ENCODE results near the gene NSUN3.

DNA sequence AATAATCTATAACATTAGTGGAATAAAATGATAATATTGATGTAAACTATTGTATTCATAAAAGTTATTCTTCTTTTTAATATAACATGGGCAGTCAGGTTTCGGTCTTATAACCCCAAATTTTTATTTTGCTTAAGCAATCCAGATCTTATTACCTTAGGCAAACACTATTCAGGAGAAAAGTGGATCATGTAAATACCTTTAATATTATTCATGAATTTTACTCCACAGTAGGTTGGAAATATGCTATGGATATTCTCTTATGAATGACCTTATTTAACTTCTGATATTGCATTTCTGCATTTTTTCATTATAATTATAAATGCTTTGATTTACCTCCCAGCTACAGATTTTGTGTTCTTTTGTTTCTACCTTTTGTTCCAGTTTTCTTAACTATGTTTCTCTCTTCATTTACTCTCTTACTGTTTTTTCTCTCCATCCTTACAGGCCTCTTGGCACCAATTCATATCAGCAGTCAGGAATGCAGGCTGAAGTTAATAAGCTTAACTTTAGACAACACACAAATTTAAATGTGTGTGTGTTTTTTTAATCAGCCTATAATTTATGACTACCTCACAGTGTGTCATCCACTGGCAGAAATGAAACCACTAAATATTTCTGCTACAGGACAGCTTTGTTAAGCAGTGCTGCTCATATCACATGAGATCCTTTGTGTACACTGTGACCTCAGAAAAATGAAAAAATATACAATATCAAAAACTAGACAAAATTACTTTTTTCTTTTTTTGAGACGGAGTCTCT lies 111.0 kb downstream of the NSUN3 start:
- TF ChIP-seq MYC (IDR thresholded peaks at IDR 0.05; ENCODE audit: low read depth, low read length) (no peak), POLR2A (IDR thresholded peaks at IDR 0.05; ENCODE audit: low read depth, low read length) (no peak), FOS (IDR thresholded peaks at IDR 0.05; ENCODE audit: borderline replicate concordance, insufficient read depth, low read length) (no peak)
- TF ChIP-seq, protein P1, sequence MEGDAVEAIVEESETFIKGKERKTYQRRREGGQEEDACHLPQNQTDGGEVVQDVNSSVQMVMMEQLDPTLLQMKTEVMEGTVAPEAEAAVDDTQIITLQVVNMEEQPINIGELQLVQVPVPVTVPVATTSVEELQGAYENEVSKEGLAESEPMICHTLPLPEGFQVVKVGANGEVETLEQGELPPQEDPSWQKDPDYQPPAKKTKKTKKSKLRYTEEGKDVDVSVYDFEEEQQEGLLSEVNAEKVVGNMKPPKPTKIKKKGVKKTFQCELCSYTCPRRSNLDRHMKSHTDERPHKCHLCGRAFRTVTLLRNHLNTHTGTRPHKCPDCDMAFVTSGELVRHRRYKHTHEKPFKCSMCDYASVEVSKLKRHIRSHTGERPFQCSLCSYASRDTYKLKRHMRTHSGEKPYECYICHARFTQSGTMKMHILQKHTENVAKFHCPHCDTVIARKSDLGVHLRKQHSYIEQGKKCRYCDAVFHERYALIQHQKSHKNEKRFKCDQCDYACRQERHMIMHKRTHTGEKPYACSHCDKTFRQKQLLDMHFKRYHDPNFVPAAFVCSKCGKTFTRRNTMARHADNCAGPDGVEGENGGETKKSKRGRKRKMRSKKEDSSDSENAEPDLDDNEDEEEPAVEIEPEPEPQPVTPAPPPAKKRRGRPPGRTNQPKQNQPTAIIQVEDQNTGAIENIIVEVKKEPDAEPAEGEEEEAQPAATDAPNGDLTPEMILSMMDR (IDR thresholded peaks at IDR 0.05; ENCODE audit: extremely low read depth in 1 of 2, insufficient read depth in 1 of 2, low read depth in 1 of 2, low read length in 2 of 2): no peak
- TF ChIP-seq, protein P2, sequence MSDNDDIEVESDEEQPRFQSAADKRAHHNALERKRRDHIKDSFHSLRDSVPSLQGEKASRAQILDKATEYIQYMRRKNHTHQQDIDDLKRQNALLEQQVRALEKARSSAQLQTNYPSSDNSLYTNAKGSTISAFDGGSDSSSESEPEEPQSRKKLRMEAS (IDR thresholded peaks at IDR 0.05; ENCODE audit: insufficient read depth, insufficient read length): no peak

All from endothelial cell of umbilical vein (primary cell).